CD4-positive, alpha-beta T cell treated with Interferon gamma for 1 hour (primary cell): Measurements from ENCODE around the gene VPS13D.
"Not testable (repeated sequence)": the region's sequence is repeated elsewhere in the genome, so short reads cannot be mapped to it uniquely, and the experiment has no call there.

Experiments used
- DNase-seq: peaks from one replicate; pipeline ENCODE4 v3.0.0-alpha.2; 2020

Gene VPS13D

DNA sequence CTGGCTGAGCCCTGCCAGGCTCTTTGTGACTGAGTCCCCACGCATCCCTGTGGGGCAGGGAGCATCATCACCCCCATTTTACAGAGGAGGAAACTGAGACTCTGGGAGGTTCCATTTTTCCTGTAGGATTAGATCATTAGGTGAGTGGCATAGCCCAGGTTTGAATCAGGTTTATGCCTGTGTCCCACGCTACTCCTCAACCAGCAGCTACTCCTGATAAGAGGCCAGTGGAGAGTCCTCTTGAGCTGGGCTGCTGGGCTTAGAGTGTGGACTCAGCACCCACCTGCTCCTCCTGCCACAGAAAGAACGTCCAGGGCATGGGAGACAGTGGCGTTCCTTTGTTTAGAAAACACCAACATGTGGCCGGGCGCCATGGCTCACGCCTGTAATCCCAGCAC is 32.3 kb upstream of the VPS13D start:
- no peak for DNase-seq

DNA sequence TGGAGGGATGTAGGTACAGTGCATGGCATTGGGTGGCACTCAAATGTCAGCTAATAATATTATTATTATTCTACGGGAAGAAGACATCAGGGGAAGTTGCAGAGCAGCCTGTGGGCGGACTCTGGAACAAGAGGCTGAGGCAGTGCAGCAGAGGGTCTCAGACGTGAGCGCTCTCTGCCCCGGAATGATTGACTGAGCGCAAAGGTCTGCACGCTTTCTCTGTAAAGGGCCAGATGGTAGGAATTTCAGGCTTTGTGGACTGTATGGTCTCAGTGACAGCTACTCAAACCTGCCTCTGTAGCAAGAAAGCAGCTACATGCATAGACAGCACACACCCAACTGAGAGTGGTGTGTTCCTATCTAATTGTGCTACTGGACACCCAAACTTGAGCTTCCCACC is 29.6 kb upstream of the VPS13D start:
- no peak for DNase-seq

DNA sequence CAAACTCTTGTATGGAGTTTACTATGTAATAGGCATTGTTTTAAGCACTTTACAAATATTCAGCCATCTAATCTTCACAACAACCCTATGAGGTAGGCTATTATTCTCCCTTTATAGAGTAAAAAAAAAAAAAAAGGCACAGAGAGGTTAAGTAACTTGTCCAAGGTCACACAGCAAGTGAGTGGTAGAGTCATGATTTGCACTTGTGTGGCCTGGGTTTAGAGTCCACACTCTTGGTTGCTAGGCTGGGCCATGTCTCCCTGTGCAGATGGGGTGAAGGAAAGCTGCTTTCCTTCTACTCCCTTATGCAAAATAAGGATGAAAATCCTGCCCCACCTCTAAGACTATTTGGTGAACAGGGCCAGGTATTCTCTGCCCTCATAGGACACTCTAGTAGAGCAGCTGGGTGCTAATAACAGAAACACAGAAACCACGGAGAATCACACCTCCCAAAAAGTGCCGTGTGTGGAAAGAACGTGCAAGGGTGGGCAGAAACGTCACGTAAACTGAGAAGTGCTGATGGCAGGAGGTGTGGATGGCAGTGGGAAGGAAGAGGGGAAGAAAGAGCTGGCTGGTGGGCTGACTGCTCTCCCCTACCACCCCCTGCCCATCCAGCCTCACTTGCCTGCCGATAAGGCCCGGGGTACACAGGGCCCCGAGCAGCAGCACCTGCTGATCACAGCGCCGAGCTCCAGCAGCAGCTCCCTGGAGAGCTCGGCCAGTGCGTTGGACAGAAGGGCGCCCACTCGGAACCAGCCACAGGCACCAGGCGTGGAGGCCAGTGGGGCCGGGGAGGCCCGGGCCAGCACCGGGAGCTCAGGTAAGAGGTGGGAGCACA is 28.3 kb upstream of the VPS13D start:
- no peak for DNase-seq

DNA sequence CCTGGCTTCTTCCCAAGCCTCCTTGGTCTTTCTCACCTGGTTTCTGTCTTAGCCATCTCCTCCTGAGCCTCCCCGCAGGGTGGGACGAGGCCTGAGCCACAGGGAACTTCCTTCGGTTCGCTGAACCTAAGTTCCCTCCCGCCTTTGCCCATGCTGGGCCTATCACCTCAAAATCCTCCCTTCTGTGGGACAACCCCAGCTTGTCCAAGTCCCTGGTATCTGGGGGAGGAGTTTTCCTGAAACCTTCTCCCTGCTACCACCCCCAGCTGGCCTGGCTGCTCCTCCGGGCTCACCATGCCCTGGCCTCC is 27.7 kb upstream of the VPS13D start:
- no peak for DNase-seq

DNA sequence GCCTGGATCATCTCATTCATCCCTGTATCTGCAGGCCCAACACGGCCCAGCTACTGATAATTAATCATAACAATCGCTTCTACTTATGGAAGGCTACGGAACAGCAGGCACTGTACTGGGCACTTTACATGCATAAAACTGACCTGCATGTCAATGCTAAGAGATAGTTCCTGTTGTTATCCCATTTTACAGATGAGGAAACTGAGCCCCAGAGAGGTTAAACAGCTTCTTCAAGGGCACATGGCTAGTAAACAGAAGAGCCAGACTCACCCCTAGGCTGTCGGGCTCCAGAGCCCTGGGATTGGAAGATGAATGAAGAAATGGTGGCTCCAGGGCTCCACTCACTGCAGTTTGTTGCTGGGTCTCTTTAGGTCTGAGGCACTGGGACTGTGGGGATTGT is 27.3 kb upstream of the VPS13D start:
- DNase-seq, result no peak

DNA sequence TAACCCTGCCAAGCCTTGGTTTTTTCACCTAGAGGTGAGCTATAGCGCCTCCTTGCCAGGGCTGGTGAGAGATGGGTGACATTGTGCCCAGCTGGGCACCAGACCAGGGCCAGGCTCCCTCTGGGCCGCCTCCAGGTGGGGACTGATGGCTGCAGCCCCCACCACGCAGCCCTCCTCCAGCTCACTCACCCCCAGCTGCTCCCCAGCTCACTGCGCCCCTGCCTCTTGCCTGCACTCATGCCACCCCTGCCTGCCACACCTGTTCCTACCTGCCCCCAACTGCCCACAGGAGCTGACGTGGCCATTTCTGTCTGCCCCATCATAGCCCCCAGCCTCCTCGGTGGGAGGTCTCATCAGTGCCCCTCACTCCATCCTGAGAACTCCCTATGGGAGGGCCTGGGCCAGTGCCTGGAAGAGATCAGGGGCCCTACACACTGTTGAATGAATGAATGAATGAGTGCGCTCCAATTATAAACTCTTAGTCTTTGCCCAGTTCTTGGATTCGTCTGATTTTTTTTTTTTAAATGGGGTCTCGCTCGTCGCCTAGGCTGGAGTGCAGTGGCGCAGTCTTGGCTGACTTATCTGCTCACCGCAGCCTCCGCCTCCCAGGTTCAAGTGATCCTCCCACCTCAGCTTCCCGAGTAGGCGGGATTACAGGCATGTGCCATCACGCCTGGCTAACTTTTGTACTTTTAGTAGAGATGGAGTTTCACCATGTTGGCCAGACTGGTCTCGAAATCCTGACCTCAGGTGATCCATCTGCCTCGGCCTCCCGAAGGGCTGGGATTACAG is 26.4 kb upstream of the VPS13D start:
- DNase-seq, result no peak

DNA sequence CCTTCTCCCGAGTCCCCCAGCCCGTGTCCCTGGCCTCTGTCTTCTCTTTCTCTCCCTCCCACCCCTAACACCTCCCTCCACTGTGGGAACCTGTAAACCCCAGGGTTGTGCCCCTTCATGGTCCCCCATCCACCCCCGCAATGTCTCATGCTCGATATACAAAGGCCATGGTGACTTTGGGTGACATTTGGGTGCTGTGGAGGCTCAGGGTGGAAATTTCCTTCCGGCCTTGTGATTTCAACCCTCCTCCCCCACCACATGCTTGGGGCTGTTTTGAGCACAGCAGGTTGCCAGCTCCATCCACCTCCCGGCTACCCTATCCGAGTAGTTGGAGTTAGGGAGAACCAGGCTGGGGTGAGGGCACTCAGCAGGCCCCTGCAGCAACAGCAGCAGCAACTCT is 25.7 kb upstream of the VPS13D start:
- no peak for DNase-seq

DNA sequence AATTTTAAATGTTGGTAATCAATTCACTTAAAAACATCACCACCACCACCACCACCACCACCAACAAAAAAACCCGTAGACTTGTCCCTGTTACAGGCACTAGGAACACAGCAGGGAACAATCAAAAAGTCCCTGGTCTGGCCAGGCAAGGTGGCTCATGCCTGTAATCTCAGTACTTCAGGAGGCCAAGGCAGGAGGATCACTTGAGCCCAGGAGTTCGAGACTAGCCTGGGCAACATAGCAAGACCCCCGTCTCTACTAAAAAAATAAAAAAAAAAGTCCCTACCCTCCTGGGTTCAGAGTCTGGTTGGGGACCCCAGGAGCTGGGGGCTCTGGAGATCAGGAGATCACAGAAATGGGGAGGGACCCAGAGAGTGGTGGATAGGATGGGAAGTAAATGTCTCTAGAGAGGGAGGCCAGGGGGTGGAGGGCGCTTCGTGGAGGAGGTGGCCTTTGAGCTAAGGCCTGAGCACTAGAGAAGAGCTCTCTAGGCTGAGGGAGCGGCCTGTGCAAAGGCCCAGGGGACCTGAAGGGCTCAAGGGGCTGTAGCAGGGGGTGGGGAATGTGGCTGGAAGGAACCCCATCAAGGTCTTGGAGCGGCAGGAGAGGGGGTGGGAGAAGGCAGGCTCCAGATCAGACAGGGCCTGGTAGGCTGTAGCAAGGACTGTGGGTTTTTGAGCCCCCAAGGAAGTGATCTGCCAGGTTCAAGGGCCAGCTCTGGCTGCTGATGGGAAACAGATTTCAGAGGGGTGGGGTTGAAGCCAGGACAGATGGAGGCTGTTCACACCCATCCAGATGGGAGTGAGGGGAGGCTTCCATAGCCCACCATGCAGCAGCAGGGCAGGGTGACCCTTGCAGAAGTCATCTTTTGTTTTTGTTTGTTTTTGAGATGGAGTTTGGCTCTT is 24.8 kb upstream of the VPS13D start:
- no peak for DNase-seq

DNA sequence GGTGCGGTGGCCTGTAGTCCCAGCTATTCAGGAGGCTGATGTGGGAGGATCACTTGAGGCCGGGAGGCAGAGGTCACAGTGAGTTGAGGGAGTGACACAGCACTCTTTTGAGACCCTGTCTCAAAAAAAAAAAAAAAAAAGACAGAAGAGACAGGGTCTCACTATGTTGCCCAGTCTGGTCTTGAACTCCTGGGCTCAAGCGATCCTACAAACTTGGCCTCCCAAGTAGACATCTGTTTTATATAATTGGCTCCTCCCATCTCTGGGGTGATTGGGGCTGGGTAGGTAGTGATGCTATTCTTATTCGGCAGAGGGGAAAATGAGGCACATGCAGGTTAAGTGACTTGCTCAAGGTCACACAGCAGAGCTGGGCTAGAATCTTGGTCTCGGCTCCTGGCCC is 23.6 kb upstream of the VPS13D start:
- no peak for DNase-seq

DNA sequence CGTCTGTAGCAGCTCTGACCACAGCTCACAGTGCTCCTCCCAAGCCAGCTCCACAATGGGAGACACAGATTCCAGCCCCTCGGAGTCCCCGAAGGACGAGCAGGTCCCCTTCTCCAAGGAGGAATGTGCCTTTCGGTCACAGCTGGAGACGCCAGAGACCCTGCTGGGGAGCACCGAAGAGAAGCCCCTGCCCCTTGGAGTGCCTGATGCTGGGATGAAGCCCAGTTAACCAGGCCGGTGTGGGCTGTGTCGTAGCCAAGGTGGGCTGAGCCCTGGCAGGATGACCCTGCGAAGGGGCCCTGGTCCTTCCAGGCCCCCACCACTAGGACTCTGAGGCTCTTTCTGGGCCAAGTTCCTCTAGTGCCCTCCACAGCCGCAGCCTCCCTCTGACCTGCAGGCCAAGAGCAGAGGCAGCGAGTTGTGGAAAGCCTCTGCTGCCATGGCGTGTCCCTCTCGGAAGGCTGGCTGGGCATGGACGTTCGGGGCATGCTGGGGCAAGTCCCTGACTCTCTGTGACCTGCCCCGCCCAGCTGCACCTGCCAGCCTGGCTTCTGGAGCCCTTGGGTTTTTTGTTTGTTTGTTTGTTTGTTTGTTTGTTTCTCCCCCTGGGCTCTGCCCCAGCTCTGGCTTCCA is 22.9 kb upstream of the VPS13D start:
- DNase-seq, result no peak

DNA sequence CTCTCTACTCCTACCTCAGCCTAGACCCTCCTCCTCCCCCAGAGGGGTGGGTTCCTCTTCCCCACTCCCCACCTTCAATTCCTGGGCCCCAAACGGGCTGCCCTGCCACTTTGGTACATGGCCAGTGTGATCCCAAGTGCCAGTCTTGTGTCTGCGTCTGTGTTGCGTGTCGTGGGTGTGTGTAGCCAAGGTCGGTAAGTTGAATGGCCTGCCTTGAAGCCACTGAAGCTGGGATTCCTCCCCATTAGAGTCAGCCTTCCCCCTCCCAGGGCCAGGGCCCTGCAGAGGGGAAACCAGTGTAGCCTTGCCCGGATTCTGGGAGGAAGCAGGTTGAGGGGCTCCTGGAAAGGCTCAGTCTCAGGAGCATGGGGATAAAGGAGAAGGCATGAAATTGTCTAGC is 21.6 kb upstream of the VPS13D start:
- no peak for DNase-seq

DNA sequence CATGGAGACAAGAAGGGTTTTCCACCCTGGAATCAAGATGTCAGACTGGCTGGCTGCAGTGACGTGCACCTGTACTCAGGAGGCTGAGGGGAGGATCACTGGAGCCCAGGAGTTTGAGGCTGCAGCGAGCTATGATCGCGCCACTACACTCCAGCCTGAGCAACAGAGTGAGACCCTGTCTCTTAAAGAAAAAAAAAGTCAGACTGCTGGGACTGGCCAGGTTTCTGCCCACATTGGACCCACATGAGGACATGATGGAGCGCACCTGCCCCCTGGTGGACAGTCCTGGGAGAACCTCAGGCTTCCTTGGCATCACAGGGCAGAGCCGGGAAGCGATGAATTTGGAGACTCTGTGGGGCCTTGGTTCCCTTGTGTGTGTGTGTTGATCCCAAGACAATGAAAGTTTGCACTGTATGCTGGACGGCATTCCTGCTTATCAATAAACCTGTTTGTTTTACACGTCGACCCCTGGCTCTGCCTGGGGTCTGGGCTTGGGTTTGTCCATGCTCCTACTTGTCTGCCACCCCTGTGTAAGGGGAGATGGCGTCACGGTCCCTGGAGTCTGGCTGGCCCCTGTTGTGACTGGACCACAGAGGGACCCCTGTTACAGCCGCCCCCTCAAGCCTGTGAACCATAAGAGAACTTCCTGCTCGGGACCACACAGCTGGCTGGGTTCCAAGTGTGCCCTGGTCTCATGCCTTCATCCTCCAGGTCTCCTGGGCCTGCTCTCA is 20.9 kb upstream of the VPS13D start:
- peak; percentile 77 for DNase-seq

DNA sequence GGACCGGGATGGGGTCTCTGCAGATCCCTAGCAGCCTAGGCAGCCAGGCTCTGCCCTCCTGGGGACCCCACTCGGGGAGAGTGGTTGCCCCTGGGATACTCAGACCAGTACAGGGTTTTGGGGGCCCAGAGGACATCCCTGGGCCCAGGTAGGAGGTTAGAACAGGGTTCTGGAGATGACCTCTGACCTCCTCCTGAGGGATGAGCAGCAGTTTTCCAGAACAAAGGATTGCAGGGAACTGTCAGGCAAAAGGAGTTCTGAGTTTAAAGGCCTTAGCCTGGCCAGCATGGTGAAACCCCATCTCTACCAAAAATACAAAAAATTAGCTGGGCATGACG is 20.4 kb upstream of the VPS13D start:
- DNase-seq, result no peak

DNA sequence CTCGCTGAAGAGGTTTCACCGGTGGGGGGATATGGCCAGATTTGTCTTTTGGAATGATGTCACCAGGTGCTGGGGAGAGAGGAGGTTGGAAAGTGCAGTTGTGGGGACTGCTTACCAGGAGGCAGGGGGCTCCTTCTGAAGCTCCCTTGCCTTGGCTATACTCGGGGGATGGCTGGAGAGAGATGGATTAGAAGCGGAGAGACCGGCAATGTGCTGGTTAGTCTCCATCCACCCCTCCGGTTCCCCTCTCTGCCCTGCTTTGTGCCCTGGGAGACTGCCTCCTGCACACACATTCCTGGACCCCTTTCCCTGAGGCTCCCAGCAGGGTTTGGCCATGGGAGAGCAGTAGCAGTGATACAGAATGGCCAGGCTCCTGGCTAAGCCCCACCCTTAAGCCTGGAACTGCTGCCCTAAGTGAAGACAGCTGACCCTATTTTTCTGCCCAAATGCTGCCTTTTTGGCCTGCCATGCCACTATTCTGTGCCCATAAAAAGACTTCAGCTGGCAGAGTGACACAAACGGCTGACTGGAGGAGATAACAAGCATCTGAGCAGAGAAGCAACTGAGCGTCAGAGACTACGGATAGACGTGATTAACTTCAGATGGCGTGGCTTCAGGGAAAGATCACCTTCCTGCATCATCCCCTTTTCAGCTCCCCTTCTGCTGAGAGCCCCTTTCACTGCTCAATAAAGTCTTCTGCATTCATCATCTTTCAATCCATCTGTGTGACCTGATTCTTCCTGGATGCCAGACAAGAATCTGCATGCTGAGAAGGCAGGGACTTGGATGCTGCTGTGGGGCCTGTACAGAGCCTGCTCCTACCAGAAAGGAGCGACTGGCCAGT is 14.5 kb upstream of the VPS13D start:
- DNase-seq, result no peak

DNA sequence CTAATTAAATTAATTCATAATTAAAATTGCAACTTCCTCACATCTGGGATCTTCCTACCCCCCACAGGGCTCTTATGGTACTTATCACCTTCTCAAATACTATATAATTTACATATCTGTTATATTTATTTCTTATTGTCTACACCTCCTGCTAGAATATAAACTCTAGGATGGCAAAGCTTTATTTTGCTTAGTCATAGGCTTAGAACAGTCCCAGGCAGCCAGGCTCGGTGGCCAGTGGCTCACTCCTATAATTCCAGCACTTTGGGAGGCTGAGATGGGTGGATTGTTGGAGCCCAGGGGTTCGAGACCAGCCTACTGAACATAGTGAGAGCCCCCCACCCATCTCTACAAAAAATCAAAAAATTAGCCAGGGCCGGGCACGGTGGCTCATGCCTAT is 10.0 kb upstream of the VPS13D start:
- no peak for DNase-seq

DNA sequence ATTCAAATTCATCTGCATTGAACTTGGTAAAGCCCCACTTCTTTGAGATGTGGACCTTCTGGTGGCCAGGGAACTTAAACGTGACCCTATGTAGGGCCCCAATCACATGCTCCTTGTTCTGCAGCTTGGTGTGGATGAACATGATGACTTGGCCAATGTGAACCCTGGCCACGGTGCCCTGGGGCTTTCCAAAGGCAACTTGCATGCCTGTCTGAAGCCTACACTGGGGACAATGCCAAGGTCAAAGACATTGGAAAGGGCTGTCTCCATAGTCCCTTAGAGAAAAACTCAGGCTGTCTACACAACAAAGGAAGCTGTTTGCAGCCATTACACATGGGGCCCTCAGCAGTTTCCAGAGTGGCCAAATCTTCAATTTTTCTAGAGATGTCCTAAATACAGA is 8.9 kb upstream of the VPS13D start:
- no peak for DNase-seq

DNA sequence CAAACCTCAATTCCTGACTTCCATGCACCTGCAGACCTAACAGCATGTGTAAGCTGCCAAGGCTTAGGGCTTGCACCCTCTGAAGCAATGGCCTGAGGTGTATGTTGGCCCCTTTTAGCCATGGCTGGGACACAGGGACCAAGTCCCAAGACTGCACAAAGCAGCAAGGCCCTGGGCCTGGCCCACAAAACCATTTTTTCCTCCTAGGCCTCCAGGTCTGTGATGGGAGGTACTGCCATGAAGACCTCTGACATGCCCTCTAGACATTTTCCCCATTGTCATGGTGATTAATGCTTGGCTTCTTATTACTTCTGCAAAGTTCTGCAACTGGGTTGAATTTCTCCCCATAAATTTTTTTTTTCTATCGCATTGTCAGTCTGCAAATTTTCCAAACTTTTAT is 7.1 kb upstream of the VPS13D start:
- DNase-seq, result not testable (repeated sequence)

DNA sequence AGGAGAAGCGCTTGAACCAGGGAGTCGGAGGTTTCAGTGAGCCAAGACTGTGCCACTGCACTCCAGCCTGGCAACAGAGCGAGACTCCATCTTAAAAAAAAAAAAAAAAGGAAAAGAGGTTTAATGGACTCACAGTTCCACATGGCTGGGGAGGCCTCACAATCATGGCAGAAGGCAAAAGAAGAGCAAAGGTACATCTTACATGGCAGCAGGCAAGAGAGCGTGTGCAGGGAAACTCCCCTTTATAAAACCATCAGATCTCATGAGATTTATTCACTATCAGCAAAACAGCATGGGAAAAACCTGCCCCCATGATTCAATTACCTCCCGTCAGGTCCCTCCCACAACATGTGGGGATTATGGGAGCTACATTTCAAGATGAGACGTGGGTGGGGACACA is 5.7 kb upstream of the VPS13D start:
- DNase-seq, result not testable (repeated sequence)

DNA sequence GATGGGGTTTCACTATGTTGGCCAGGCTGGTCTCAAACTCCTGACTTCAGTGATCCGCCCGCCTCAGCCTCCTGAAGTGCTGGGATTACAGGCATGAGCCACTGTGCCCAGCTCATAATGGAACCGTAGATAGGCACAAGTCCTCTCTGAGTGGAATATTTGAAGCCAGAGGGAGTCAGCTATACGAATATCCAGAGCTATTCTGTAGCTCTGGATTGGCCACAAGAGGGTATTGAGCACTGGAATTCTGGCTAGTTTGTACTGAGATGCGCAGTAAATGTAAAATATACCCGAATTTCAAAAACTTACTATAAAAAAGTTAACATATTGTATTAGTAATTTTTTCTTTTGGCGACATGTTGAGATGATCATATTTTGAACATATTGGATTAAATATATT is 851 bp upstream of the VPS13D start:
- DNase-seq, result no peak

DNA sequence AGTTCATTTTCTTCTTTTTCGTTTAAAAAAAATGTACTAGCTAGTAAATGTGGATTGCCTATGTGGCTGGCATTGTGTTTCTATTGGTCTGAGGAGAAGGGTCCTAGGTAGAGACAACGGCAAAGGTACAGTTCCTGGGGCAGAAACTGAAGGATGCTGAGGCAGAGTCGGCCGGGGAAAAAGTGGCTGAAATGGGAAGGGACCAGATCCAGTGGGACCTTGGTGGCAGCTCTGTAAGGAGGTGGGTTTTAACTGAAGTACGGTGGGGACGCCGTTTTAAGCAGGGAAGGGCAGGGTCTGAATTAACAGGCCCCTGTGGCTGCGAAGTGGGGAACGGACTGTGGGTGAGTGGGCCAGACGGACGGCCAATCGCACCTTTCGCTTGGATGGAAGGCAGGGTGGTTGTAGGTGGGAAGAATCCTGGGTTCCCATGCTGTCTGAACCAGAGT is 420 bp upstream of the VPS13D start:
- DNase-seq, result no peak

DNA sequence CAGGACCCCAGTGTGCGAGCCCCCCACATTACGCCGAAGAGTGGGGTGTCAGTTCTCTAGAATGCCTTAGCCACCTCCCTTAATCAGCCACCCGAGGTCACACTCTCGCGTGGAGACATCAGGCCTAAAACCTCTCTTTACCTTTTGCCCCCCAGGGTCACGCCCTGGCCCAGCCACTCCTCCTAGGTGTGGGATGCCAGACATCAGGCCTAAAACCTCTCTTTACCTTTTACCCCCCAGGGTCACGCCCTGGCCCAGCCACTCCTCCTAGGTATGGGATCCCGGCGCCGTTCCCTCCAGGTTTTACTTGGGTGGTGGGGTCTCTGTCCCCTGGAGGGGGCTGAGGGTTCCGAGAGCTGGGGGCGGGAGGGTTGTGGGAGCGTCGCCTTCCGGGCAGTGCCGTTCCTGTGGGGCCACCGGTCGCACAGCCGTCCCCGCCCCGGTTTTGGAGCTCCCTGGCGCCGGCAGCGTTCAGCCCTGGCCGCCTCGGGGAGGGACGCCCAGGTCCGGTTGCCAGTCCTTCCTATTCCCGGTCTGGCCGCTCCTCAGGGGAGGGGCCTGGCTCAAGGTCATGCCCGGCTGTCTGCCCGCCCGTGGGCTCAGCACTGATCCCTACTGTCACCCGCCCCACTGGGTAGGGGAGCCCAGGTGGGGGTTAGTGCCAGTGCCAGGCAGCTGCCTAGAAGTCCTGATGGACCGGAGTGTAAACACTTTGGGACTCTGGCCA is 882 bp downstream of the VPS13D start:
- DNase-seq, result no peak
